Hepatocyte (in vitro differentiated cells): ENCODE data around the gene RAB3GAP2.

Experiments used
- CTCF ChIP-seq: fragments of 200-600 bp; sonication (generic); IDR thresholded peaks from 2 replicates; pipeline ENCODE4 v1.5.1; 2016; ENCODE audit warnings: antibody characterized with exemption, mild to moderate bottlenecking; ENCODE audit not compliant: poor library complexity
- EZH2 ChIP-seq: fragments of 200-600 bp; sonication (generic); IDR thresholded peaks from 2 replicates; pipeline ENCODE4 v1.6.1; 2016; ENCODE audit warnings: antibody characterized with exemption, mild to moderate bottlenecking, borderline replicate concordance

- TF ChIP-seq EZH2 (no peak), CTCF (no peak)
These were observed 85.5 kb downstream of the RAB3GAP2 start for GRCh38 chr1:220186752-220187151.
